Activated CD4-positive, alpha-beta T cell treated with anti-CD3 and anti-CD28 coated beads, Interleukin-2, amount 50 U/mL, for 1 hour (primary cell): ENCODE measurements around the gene CNN2.
A peak's percentile ranks its signal among the peaks of the same experiment; 100 is the strongest.

Experiments used
- DNase-seq: peaks from one replicate; pipeline ENCODE4 v3.0.0-alpha.2; 2020

CNN2 gene

DNA sequence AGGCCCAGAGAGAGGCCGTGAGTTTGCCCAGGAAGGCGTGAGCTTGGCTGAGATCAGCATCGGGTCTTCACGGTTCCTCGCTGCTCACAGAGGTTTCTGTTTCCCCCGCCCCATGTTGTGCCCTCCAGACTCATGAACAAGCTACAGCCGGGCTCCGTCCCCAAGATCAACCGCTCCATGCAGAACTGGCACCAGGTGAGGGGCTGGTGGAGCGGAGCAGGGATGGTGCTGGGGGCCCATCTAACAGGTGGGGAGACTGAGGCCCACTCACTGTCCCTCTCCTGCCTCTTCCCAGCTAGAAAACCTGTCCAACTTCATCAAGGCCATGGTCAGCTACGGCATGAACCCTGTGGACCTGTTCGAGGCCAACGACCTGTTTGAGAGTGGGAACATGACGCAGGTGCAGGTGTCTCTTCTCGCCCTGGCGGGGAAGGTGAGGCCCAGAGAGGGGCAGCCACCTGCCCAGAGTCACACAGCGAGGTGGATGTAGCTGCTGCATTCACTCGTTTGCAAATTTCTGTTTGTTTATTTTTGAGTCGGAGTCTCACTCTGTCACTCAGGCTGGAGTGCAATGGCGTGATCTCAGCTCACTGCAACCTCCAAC is 6.0 kb downstream of the CNN2 start:
- no peak for DNase-seq

GRCh38 chr19:1035998-1036621 is 9.7 kb downstream of the CNN2 start:
- no peak for DNase-seq

GRCh38 chr19:1037621-1038064 is 11.2 kb downstream of the CNN2 start:
- no peak for DNase-seq

- DNase-seq: no peak
These were observed 12.7 kb downstream of the CNN2 start for GRCh38 chr19:1038978-1039645.

DNA sequence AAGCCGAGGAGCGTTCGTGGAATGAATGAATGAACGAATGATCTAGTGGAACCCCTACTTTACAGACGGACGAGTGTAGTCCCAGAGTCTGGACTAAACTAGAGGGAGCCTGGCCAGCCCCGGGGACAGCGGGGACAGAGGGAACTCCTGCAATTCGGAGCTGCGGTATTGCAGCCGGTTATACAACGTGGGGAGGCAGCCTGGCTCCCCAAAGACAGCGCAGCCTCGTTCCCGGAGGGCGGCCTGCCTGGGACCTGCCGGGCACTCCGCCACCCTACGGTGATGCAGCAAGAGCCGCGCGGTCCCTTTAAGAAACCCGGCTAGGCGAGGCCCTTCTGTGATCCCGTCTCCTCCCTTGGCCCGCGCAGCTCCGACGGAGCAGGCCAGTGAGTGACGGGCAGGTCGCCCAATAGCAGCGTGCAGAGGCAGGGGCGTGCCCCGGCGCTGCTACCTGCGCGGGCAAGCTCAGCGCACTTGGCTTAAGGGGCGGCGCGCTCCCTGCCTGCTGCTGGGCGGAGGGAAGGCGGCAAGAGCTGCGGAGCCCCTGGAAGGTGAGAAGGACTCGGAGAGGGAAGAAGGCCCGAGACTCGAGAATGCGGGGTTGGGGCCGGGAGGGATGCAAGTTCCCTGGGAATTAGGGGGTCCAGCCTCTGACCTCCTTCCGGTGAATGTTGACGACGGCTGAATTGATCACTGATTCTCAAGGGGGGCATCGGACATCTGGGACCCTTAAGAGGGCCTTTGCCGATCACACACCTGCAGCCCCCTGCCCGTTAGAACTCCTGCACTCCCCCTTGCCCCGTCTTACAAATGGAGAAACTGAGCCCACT is 13.5 kb downstream of the CNN2 start, which contains the start of gene ABCA7:
Gene ABCA7 (plus strand): TSS at position 462 of the 830 bp plus-strand sequence. CDS start 1,255 bp downstream, outside the sequence.
- DNase-seq: peak; percentile 99

GRCh38 chr19:1040476-1041271 is 14.3 kb downstream of the CNN2 start:
- peak; percentile 87 for DNase-seq

GRCh38 chr19:1041272-1041834 is 14.9 kb downstream of the CNN2 start:
- no peak for DNase-seq

DNA sequence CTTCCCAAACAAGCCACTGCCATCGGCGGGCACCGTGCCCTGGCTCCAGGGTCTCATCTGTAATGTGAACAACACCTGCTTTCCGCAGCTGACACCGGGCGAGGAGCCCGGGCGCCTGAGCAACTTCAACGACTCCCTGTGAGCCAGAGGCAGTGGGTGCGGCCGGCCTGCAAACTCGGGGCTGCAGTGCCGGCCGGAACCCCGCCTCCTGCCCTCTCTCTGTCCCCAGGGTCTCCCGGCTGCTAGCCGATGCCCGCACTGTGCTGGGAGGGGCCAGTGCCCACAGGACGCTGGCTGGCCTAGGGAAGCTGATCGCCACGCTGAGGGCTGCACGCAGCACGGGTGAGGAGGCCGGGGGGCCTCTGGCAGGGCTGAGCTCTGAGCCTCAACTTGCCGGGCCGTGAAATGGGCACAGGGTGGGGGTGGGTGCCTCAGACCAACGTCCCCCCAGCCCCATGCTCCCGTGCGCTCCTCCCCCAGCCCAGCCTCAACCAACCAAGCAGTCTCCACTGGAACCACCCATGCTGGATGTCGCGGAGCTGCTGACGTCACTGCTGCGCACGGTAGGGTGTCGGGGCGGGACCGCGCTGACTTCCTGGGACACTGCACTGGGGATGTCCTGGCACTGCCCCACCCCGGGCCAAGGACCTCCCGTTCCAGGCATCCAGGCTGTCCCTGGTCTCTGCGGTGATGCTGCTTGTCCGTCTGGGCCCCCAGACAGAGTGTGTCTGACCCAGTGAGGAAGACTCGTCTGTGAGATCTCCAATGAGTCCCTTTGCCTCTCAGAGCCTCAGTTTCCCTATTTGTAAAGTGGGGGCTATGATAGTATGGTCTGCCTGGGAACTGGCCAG is 15.7 kb downstream of the CNN2 start:
- no peak for DNase-seq

GRCh38 chr19:1042689-1043511 is 16.5 kb downstream of the CNN2 start:
- DNase-seq: no peak

DNA sequence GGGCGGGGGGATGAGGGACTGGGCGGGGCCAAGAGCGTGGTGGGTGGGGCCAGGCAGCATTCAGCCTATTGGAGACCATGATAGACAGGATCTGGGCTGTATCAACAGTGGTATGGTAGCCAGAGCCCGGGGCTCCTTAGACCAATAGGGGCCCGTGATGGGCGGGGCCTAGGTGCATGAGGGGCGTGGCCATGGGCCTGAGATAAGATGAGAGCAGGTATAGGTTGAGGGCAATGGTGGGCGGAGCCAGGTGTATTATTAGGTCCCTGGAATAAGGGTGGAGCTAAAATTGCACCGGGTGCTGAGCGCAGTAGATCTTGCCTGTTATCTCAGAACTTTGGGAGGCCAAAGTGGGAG is 18.8 kb downstream of the CNN2 start:
- peak; percentile 76 for DNase-seq

DNA sequence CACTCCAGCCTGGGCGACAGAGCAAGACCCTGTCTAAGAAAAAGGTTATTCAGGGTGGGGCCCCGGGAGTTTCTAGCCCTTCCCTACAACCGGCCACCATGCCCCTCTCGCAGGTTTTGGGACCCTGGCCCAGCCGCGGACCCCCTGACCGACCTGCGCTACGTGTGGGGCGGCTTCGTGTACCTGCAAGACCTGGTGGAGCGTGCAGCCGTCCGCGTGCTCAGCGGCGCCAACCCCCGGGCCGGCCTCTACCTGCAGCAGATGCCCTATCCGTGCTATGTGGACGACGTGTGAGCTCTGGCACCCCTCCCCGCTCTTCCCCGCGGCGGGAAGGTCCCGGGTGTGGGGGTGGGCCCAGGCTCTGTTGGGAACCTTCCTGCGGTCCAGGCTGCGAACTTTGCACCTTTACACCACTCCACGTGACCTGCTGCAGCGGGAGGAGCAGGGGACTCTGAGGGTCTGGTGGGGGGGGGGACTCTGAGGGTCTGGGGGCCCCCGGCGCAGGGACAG is 19.8 kb downstream of the CNN2 start:
- no peak for DNase-seq

DNA sequence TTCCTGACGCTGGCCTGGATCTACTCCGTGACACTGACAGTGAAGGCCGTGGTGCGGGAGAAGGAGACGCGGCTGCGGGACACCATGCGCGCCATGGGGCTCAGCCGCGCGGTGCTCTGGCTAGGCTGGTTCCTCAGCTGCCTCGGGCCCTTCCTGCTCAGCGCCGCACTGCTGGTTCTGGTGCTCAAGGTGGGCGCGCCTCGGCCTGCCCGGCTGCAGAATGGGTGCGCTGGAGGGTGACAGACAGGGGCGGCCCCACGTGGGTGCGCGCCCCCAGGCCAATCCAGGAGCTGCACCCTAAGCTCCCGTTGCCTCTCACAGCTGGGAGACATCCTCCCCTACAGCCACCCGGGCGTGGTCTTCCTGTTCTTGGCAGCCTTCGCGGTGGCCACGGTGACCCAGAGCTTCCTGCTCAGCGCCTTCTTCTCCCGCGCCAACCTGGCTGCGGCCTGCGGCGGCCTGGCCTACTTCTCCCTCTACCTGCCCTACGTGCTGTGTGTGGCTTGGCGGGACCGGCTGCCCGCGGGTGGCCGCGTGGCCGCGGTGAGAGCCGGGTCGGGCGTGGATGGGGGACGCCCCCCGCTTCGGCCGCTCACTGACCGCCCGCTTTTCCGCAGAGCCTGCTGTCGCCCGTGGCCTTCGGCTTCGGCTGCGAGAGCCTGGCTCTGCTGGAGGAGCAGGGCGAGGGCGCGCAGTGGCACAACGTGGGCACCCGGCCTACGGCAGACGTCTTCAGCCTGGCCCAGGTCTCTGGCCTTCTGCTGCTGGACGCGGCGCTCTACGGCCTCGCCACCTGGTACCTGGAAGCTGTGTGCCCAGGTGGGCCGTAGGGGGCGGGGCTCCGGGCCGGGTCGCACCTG is 20.7 kb downstream of the CNN2 start:
- no peak for DNase-seq

DNA sequence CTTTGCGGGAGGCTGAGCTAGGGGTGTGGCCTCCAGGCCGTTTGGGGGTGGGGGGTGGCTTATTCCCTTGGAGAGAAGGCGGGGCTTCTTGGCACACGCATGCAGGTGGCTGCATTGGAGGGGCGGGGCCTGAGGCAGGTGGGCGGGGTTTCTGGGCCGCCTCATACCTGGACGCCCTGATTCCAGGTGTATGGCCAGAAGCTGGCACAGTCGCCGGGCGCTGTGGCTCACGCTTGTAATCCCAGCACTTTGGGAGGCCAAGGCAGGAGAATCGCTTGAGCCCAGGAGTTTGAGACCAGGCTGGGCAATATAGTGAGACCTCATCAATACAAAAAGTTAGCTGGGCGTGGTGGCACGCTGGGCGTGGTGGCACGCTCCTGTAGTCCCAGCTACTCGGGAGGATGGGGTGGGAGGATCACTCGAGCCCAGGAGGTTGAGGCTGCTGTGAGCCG is 21.3 kb downstream of the CNN2 start:
- no peak for DNase-seq

GRCh38 chr19:1049106-1049505 is 22.7 kb downstream of the CNN2 start:
- DNase-seq: no peak

GRCh38 chr19:1049800-1050199 is 23.4 kb downstream of the CNN2 start:
- DNase-seq: no peak

DNA sequence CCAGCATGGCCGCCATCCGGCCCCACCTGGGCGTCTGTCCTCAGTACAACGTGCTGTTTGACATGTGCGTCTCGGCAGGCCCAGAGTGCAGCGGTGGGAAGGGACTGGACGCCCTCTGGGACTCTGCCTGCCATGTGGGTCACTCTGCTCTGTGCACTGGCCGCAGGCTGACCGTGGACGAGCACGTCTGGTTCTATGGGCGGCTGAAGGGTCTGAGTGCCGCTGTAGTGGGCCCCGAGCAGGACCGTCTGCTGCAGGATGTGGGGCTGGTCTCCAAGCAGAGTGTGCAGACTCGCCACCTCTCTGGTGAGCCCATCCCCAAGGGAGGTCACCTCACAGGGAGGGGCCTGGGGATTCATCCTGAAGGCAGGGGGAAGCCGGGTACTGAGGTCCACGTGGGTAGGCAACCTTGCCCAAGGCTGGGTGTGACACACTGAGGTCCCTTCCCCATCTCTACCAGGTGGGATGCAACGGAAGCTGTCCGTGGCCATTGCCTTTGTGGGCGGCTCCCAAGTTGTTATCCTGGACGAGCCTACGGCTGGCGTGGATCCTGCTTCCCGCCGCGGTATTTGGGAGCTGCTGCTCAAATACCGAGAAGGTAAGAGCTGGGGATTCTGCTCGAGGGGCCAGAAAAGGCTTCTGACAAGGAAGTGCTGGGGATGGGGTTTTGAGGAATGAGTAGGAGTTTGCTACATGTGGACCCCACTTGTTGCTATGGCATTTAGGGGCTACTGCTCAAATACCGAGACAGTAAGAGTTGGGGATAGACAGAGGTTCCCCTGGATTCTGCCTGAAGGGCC is 24.8 kb downstream of the CNN2 start:
- DNase-seq: no peak

DNA sequence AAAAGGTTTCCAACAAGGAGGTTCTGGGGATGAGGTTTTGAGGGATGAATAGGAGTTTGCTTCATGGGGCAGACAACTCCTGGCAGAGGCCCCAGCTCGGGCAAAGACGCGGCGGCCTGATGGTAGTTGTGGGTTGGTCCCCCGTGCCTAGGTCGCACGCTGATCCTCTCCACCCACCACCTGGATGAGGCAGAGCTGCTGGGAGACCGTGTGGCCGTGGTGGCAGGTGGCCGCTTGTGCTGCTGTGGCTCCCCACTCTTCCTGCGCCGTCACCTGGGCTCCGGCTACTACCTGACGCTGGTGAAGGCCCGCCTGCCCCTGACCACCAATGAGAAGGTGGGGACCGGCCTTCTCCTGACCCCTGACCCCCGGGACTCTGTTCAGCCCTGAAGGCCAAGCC is 25.4 kb downstream of the CNN2 start:
- DNase-seq: no peak

DNA sequence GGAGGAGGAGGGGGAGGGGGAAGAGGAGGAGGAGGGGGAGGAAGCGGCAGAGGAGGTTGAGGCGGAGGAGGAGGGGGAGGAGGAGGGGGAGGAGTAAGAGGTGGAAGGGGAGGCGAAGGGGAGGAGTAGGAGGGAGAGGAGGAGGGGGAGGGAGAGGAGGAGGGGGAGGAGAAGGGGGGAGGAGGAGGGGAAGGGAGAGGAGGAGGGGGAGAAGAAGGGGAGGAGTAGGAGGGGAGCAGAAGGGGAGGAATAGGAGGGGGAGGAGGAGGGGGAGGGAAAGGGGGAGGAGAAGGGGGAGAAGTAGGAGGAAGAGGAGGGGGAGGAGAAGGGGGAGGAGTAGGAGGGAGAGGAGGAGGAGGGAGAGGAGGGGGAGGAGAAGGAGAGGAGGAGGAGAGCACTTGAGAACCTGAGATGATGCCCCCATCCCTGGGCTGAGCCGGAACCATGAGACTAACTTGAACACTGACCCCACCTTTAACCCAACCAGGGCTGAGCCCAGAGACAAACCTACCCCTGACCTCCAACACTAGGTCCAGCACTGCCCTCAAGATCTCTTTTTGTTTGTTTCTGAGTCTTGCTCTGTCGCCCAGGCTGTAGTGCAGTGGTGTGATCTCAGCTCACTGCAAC is 26.1 kb downstream of the CNN2 start:
- no peak for DNase-seq
